Stimulated activated CD4-positive, alpha-beta T cell treated with anti-CD3 and anti-CD28 coated beads, TNF-alpha, amount 100 ng/mL, for 48 hours (primary cell): ENCODE data around the gene ZNF827.

Source experiments
- DNase-seq, 3 donors: peaks; one replicate each; pipeline ENCODE4 v3.0.0-alpha.2; 2020; ENCODE audit warnings: low read depth in 3 of 3

The ZNF827 gene

DNA sequence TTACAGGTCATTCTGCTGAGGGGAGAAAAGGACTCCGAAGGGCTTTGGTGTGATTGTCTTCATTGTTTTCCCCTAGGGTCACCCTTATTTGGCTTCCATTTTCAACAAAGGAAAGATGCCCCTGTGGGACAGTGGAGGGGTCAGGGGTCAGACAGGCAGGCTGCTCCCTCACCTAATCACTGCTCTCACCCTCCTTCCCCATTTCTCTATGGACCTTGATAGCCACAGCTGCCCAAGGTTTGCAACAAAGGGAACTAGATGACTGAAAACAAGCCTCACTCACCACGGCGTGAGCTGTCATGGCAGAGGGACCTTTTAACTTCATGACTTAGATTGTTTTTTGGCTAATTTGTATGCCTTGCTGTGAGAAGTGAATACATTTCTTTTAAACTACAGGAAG, 218.0 kb downstream of the ZNF827 start:
- no peak for DNase-seq

DNA sequence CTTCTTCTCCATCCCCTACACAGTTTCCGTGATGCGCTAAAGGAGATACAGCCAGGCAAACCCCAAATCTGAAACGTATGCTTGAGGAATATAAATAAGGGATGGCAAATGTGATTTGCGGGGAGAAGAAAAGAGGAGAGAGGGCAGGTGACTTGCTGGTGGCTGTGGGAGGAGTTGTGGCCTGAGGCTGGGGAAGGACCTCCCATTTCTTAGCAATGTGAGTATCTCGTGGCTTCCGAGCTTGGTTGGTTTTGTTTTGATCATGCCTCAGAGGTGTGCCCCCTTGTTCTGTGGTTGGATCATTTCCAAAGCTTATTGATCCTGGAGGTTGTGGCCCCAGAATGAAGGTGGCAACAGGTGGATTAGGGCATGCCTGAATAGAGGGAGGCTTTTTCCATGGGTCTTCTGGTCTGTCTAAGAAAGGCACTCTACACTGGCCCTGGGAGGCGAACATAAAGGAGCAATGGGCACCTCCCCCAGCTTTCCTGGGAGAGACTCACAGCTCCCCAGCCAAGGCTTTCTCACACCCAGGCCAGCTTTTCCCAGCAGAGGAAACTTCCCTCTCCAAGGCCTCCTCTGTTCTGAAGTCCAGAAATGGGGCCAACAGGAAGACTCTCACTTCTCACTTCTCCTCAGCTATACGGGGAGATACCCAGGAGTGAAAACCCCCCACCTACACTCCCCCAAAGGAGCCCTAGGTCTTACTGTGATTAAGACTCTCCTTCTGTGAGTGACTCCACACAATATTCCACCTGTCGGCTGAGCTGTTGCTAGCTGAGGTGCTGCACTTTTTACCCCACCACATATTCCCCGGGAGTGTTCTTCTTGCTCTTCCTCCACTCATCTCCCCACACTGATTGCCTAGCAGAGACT, 218.6 kb downstream of the ZNF827 start:
- peak in 2 of 3 donors; percentile 26 to 48 for DNase-seq

DNA sequence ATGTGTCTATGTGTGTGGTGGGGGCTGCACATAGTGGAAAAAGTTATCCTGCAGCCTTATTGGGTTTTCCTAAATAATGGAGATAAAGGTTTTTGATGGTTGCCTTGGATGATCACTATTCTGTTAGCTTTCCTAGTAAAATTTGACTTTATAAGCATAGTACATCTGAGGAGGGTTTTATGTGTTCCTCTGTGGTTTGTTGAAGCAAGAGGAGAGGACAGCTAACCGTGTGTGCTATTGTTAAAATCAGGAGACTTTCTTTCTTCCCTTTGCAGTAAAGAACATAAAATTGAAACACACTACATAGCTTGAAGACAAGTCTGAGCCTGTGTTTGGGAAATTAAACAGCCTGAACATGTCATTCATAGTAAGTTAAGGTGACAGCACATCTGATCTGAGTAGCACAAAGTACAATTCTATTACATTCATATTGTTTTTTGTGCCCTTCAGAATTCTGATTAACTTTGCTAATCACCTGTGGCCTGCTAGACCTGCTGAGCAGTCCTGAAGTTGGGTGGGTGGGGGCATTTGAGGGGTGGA, 221.9 kb downstream of the ZNF827 start:
- DNase-seq = no peak

DNA sequence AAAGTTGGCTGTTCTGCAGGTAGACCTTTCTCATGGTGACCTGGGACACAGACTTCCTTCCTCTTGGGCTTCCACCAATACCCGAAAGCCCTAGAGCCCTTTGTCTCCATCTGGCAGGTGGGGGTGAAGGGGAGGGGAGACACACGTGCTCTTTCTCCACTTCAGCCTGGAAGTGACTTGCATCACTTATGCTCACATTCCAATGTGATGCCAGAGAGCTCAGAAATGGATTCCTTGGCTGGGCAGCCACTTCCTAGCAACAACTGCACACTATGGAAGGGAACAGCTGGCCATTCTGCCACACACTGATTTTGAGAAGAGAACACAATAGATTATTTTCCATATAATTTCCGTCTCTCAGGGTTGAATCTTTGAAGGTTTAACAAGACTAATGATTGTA, 222.4 kb downstream of the ZNF827 start:
- DNase-seq = no peak

DNA sequence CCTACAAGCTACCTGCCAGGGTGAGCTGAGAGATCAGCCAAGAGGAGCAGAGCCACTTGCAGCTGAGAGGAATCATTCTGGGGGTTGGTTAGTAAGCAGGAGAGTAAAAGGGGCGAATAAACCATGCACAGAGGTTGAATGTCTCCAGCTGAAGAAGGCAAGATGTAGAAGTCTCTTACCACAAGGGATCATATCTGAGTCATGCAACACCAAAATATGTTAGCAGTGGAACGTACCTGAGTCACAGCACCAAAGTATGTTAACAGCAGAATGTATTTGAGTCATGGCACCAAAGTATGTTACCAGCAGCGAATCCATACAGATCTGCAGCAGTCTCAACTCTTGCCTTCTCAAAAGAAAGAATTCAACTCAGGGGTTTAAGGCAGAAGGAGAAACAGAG, 228.8 kb downstream of the ZNF827 start:
- DNase-seq = peak in 1 of 3 donors; percentile 11

DNA sequence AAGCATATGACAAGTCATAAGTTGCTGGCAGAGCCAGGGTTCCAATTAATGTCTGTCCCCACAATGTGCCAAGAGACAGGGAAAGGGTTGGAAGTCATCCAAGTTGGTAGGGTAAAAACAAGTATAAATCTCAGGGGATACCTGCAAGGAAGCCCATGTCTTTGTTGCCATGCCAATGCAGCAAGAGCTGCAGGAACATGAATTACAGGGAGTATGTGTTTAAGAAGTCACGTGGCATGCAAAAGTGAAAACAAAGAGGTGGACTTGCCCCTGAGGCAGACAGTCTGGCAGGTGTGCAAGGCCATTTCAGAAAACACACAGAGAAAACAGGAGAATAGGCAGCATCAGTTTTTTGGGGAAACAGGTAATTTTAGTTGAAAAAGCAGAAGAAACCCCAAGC, 229.3 kb downstream of the ZNF827 start:
- DNase-seq = no peak
